NCI-H226 (cell line): Measurements from ENCODE around the gene NOD1.
A peak's percentile ranks its signal among the peaks of the same experiment; 100 is the strongest.
"Not testable (repeated sequence)": the region's sequence is repeated elsewhere in the genome, so short reads cannot be mapped to it uniquely, and the experiment has no call there.

ENCODE experiments used
- DNase-seq: peaks from one replicate; pipeline ENCODE4 v3.0.0-alpha.2; 2015

NOD1 gene

GRCh38 chr7:30478349-30479201 lies at the start of gene NOD1:
NOD1 (minus strand) TSS chr7:30478784; CDS start chr7:30456921, 21,863 bp downstream.
- DNase-seq = peak; percentile 88

- DNase-seq = not testable (repeated sequence)
These were observed 48.7 kb upstream of the NOD1 start for GRCh38 chr7:30527297-30527696.

DNA sequence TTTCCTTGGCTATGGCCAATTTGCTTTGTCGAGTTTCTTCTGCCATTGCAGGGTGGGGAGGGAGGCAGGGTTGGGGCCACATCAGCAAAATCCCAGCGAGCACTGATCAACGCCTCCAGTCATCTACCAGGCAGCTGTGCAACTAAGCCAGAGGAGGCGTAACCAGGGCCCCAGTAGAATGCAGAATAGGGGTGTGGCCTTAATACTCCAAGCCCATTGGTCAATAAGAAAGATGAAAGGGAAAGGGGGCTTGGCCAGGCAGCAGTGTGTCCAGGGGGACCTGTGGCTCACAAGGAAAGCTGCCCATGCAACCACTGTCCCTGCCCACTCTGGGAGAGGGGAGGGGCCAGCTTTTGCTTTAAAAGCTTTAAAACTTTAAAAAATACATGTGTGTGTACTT lies 47.6 kb upstream of the NOD1 start:
- DNase-seq = no peak

GRCh38 chr7:30525429-30525828 lies 46.8 kb upstream of the NOD1 start:
- no peak for DNase-seq

DNA sequence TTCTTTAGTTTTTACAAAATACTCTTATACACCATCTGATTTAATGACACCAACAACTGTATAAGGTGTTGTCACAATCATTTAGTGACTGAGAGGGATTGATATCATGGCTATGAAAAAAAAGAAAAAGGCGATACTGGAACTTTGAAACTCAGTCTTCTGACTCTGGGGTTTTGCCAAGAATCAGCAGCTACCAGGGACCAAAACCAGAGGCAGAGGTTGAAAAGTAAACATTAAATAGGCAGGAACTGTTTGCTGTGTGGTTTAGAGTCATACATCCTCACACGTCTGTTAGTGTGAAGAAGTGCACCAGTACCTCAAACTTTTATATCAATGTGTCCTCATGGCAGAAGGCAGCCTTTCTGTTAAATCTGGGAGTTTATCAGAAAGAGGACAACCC lies 46.0 kb upstream of the NOD1 start:
- DNase-seq = no peak

- no peak for DNase-seq
These were observed 44.9 kb upstream of the NOD1 start for GRCh38 chr7:30523466-30523865.

GRCh38 chr7:30522159-30522558 lies 43.6 kb upstream of the NOD1 start:
- no peak for DNase-seq

DNA sequence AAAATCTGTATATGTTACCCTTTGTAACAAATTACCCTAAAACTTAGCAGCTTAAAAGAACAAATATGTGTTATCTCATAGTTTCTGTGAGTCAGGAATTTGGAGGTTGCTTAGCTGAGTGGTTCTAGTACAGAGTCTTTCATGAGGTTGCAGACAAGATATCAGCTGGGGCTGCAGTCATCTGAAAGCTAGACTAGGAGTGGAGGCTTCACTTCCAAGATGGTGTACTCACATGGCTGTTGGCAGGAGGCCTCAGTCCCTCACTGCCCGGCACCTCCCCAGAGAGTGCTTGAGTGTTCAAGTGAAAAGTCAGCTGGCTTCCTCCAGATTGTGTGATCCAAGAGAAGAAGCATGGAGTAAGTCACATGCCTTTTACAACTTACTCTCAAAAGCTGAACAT lies 42.9 kb upstream of the NOD1 start:
- DNase-seq = peak; percentile 90

DNA sequence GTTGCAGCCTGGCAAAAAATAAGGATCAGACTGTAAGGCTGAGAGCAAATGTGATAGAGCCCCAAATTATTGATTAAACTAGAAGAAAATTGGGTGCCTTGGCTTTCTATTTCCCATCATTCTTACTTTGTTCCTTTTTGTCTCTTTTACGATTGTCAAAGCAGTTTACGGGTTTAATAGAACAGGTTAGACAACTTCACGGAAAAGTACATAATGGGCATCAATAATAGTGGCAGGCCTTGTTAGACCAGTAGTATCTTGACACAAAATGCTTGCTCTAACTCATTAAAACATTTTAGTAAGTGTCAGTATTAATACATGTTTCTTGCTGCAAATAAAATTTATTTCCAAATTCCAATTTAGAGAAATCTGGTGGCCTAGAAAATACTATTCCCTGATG lies 40.5 kb upstream of the NOD1 start:
- no peak for DNase-seq

DNA sequence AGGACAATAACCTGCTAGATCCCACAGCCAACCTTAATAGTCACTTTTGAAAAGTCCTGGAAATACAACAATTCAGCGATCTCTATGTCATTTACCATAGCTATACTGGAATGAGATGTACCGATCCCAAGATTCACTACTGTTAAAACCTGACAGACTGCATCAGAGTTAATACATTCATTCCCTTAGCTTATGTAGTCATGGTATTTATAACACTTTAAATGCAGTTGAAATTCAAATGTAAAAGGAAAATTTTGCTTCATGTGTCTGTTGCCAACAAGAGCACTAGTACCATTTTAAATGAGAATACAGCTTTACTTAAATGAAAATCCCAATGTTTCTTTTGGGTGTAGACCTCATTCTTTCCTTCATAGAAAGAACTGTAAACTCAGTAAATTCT lies 37.2 kb upstream of the NOD1 start:
- no peak for DNase-seq

GRCh38 chr7:30514776-30515175 lies 36.2 kb upstream of the NOD1 start:
- no peak for DNase-seq

- DNase-seq = no peak
These were observed 35.6 kb upstream of the NOD1 start for GRCh38 chr7:30514177-30514576.

DNA sequence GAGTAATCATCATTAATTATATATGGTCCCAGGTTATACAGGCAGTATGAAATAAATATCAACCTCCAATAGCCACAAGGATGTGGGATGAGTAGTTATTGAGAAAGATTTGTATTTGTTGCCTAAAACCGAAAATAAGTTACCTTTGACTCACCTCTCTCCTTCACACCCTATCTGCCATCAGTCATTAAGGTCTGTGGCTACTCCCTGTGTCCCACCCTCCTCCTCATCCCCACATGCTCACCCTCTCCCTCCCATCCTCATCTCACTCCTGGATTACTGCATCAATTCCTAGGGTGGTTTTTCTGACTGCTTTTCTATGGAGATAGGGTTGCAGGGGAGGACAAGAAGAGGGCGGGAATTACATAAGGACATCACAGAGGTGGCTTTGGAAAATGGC lies 35.2 kb upstream of the NOD1 start:
- no peak for DNase-seq

- peak; percentile 12 for DNase-seq
These were observed 33.5 kb upstream of the NOD1 start for GRCh38 chr7:30511973-30512662.

DNA sequence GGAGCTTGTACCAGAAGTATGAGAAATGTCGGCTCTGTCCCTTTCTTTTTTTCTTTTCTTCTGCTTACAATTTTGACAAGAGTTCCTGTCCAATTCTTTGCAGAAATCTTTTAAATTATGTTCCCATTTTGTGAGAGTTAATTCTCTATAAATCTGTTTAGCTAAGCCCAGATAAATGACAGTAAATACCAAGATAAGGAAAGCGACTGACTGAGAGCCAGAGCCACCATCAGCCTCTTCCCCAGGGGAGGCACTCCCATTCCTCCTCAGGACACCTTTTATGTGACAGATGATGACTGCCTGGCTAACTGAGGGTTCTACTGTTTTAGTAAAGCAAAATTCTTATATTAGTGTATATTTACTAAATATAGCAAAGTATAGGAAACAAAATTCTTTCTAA lies 32.9 kb upstream of the NOD1 start:
- DNase-seq = no peak

DNA sequence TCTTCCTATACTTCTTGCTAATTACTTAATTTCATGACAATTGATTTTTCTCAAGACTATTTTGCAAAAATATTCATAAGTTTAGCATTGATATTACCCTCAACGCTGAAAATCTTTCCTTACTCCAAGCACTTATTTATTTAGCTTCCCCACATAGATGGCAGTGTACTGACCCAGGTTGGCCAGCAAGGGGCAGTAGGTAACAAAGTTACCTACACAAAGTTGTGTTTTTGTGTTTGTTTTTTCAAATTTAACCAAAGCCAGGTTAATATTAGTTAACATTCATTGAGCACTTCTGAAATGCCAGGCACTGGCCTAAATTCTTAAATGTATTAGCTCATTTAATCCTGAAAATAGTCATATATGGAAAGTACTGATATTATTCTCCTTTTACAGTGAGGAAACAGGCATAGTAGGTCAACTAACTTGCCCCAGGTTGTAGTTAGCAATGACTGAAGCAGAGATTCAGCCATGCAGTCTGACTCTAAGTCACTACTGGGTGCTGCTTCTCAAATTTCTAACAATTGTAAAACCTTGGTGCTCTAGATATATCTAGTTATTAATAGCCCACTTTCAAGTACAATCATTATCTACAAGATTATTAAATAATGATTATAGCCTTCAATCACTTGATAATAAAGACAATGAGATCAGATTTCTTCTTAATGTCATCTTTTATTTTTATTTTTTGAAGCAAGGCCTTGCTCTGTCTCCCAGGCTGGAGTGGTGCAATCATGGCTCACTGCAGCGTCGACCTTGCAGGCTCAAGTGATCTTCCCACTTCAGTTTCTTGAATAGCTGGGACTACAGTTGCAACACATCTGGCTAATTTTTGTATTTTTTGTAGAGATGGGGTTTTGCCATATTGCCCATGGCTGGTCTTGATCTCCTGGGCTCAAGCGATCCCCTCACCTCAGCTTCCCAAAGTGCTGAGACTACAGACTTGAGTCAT lies 31.8 kb upstream of the NOD1 start:
- DNase-seq = peak; percentile 35

DNA sequence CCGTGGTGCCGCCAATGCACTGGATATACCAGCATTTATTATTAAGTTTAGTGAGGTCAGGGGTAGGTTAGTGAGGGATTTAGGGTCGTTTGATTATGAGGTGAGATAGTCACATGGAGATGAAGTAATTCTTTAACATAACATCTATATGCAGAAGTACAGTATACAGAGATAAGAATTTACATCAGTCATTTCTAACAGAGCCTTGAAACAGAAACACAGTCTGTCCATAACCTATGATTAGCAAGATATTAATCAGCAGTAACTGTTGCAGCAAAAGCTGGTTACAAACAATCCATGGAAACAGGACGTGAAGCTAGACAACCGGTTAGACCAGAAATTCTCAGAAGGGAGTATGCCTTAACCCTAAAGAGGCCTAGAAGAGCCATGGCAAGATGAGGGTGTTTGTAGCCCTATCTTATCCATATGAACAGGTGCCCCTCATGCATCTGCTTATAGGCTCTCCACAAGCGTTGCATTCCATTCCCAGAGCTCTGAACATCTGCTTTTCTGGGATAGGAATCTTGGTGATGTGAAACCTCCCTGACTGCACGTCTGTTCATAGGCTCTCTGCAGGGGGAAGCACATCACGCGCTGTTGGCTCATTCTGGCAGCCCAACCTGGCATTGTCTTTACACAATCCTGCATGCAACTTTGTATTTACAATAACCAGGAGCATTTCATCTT lies 30.7 kb upstream of the NOD1 start:
- DNase-seq = not testable (repeated sequence)

DNA sequence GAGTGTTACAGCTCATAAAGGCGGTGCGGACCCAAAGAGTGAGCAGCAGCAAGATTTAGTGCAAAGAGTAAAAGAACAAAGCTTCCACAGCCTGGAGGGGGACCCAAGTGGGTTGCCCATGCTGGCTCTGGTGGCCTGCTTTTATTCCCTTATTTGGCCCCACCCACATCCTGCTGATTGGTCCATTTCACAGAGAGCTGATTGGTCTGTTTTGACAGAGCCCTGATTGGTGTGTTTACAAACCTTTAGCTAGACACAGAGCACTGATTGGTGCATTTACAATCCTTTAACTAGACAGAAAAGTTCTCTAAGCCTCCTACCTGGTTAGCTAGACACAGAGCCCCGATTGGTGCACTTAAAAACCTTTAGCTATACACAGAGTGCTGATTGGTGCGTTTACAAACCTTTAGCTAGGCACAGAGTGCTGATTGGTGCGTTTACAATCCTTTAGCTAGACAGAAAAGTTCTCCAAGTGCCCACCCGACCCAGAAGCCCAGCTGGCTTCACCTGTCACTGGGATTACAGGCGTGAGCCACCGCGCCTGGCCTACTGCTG lies 28.8 kb upstream of the NOD1 start:
- DNase-seq = not testable (repeated sequence)

GRCh38 chr7:30505174-30505697 lies 26.7 kb upstream of the NOD1 start:
- no peak for DNase-seq

DNA sequence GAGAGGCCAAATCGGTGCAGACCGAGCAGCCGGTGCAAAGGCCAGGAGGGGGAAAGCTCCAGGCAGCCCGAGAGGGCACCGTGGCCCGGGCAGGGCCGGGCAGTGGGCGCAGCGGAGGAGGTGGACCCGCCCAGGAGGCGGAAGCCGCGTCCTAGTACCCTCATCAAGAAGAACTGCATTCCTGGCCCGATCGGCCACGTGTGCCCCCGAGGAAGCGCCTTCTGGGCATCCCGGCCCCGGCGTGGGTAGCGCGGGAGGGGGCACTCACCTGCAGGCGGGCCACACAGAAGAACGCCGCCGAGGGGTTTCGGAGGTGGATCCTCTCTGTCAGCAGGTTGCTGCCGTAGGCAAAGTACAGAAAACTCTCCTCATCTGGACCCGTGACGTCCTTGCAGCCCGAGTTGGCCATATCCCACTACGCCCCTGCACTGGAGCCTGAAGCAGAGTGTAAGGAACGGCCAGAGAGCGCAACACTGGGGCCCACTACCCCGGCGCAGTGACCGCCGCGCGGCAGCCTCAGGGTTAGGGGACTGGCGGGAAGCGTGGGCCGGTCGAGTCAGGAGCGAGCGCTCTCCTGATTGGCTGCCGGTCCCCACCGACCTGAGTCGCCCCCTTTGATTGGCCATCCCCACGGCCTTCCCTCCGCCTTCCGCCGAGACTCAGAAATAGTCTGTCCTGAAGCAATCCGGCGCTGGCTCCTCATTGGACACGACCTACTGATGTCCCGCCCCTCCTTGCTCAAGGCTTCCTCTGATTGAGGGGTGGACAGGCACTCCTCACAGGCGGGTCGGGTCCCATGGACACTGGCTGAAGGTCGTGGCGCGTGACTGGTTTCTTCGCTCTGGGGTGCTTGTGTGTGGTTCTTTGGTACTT lies 26.0 kb upstream of the NOD1 start, which contains the start of gene GGCT:
Gene GGCT, minus strand, starts transcription at position 529 of the 873 bp plus-strand sequence. Its CDS starts 120 bp downstream, at position 409.
- peak; percentile 100 for DNase-seq
